Activated CD8-positive, alpha-beta memory T cell treated with anti-CD3 and anti-CD28 coated beads, Interleukin-2, amount 50 U/mL, for 1 hour (primary cell): Measurements from ENCODE around the gene TRMT61A.
"Not testable (repeated sequence)": the region's sequence is repeated elsewhere in the genome, so short reads cannot be mapped to it uniquely, and the experiment has no call there.

Source experiments
- DNase-seq: peaks from one replicate; pipeline ENCODE4 v3.0.0-alpha.2; 2020; ENCODE audit errors: extremely low read depth

Gene TRMT61A

DNA sequence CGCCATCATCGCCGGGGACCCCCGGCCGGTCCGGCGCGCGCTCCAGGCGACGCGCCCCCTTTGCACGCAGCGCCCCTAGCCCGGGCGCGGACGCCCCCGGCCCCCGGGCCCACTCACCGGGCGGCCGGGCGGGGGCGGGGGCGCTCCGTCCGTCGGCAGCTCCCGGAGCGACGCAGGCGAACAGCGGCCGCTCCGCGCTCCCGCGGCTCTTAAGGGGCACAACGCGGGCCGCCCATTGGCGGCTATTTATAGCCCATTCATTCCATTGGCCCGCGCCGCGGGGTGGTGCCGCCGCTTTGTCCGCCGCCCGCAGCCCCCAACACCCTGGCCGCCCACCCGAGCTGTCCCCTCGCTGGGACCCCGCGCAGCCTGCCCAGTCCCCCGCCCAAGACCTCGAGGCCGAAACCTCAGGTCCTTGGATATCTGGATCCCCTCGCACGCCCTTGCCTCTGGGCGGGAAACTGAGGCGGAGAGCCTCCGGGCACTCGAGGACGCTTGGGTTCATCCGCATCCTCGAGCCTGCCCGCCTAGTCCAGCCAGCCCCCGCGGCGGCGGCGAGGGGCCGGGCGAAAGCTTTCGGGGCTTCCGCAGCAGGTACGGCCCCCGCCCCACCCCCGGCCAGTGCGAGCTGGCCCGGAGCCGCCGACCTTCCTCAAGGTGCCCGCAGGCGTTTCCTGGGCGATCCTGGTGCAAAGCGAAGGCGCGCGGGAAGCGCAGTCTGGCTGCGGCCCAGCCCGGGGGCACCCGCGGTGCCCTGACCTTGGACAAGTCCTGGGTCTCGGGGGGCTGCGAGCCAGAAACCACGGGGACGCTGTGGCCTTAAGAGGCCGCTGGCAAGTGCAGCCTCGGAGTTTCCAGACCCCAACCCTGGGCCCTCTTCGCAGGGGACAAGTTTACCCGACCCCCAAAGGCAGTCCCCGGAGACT lies 6.1 kb upstream of the TRMT61A start, which contains the start of gene CKB:
Gene CKB (minus strand): TSS at position 182 of the 926 bp plus-strand sequence. CDS start 337 bp downstream, outside the sequence.
- no peak for DNase-seq

DNA sequence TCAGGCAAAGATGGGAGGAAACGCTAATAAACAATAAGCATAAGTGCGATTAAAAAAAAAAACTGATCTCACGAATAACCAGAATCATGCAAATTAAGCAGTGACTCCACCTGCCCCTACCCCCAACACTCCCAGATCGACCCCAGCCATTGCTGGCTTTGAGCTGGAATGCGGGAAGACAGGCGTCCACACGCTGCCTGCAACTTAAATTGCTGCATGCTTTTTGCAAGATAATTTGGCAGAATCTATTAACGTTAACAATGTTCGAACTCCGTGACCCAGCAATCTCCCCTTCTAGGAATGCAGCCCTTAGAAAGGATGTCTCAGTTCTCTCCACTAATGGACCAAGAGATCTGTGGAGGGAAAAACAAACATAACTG lies 5.4 kb upstream of the TRMT61A start:
- no peak for DNase-seq

DNA sequence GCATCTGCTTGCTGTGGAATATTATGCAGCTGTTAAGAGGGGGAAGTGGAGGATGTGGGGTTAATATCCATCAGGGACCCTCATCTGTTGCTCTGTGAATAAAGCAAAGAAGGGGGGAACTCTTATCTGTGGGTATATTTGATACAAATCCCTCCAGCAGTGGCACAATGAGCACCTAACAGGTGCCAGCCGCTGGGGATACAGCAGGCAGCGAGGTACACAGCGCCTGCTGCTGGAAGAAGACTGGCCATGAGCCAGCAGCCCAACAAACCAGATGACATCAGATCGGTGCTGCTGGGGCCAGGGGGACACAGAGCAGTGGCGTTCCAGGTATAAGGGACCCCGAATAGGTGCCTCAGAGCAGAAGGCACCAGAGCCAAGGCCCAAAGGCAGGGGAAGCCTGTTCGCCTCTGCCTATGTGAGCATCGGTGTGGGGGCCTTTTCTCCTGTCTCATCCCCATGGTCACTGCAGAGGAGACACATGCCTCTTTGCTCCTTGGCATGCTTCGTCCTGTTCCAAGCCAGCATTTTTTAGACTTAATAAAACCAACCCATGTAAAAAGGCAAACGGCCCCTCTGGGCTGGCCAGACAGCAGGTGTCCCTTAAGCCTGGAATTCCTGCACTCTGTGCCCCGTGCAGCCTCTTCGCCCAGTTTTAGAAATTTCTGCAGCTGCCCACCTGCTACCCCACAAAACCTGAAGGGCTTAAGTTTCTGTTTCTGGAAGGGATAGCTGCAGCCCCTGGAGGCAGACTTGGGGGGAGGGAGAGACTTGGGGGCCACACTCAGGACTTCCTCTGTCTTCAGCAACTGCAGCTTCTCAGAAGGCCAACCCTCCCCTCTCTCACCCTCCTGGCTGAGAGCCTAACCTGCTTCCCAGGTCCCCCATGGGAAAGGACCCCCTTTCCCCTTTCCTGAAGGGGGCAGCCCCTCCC lies 4.7 kb upstream of the TRMT61A start:
- DNase-seq = no peak

DNA sequence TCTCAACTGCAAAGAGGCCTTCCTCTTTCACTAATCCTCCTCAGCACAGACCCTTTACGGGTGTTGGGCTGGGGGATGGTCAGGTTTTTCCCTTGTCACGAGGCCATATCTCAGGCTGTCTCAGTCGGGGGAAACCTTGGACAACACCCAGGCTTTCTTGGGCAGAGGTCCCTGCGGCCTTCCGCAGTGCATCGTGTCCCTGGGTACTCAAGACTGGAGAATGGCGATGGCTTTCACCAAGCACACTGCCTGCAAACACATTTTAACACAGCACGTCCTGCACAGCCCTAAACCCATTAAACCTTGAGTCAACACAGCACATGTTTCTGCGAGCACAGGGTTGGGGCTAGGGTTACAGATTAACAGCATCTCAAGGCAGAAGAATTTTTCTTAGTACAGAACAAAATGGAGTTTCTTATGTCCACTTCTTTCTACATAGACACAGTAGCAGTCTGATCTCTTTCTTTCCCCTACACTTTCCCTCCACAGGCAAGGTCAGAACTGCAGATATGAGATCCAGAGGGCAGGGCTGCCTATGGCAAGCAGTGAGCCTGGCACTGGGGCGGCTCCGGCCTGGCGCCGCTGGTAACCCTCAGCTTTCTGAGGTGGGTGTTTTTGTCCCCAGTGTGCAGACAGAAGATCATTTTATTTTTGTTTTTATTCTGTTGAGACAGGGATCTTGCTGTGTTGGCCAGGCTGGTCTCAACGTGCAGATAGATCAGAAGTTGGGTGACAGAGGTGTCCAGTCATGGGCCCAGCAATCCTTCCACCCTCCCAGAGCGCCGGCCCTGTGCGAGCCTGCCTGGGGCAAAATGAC lies 3.4 kb upstream of the TRMT61A start:
- not testable (repeated sequence) for DNase-seq

DNA sequence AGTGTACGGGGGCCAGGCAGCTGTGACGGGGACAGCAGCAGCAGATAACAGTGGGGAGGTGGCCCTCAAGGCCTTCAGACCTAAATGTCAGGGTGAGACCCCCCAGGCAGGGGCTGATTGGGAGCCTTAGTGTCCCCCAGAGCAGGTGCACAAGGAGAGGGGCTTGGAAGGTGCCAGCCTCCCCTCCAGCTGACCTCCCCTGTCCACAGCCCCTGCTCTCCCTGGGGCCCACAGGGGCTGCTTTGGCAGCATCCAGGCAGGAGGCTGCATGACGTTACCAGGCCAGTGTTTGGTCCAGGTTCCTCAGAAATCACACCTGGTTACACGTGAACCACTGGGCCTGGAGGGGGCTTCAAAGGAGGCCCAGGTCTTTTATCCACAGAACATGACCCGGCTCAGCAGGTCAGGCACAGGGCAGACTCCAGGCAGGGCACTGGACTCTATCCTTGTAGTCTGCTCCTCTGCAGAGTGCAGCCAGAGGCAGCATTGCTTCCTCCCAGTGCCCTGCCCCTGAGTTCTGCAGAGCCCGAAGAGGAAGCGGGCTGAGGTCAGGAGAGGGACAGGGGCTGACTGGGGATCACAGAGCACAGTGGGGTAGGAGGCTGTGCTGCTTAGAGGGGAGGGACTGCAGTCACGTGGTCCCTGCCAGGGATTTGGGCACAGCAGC lies 2.6 kb upstream of the TRMT61A start:
- no peak for DNase-seq

- no peak for DNase-seq
Measured at GRCh38 chr14:103526914-103527248, 2.1 kb upstream of the TRMT61A start.

- no peak for DNase-seq
Measured at GRCh38 chr14:103527408-103528145, 1.4 kb upstream of the TRMT61A start.

DNA sequence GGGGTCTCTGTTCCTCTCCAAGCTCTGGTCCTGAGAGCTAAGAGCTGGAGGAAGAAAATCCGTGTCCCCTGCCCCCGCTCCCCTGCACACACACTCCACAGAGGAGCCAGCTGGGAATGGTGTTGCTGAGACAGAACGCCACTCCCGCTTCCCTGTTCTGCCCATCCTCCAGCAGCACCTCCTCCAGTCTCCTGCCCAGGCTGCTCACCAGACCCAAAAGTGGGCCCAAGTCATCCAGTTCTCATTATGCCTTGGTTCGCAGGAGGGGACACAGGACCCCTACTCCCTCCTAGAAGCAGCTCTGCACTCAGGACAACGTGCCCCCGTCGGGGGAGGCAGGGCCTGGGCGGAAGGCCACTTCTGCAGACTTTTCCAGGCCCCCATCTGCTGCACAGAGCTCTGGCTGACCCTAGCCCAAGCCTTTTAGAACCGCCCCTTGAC lies 830 bp upstream of the TRMT61A start:
- no peak for DNase-seq

DNA sequence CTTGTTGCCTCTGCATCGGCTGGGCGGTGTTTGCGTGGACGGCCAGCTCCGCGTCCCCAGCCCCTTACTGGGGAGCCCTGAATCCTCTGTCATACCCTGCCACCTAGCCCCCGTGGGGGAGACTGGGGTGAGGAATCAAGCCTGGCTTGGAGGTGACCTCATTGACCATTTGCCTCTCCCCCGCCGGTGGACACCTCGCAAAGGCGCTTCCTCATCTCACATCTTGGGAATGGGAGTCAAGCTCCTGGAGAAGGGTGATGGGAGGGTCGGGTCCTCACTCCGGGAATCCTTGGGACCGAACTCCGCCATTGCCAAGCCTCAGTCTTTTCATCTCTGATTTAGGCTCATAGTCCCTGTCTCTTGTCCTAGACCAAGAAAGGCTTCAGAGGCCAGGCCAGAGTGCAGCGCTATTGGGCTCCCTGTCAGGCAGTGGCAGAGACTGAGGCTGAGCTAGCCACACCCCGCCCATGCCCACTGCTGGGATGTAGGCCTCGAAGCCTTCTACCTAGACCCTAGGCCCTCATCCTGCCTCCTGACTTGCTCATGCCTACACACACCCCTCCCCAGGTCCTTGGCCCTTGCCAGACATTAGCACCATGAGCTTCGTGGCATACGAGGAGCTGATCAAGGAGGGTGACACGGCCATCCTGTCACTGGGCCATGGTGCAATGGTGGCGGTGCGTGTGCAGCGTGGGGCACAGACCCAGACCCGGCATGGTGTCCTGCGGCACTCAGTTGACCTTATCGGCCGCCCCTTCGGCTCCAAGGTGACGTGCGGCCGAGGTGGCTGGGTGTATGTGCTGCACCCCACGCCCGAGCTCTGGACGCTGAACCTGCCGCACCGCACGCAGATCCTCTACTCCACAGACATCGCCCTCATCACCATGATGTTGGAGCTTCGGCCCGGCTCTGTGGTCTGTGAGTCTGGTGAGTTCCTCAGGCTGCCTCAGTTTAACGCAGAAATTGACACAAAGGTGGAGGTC lies 678 bp downstream of the TRMT61A start:
- DNase-seq = no peak

DNA sequence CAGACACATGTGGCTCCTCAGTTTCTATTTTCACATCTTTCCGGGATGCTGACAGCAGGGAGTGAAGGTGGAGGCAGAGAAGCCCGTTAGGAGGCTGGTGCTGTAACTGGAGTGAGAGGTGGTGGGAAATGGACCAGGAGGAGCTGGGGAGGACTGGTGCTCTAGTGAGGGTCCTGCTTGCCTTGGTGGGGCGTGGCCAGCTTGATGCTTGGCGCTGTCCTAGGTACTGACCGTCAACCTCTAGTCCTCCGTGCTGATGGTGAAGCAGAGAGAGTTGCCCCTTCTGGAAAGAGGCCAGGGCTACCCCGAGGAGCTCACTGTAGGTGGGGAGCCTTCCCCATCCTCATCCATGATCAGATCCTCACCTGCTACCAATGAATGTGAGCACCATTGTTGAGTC lies 1.4 kb downstream of the TRMT61A start:
- no peak for DNase-seq

- DNase-seq = no peak
Measured at GRCh38 chr14:103530831-103531230, 1.8 kb downstream of the TRMT61A start.

GRCh38 chr14:103531421-103532215 lies 2.6 kb downstream of the TRMT61A start:
- DNase-seq = no peak

DNA sequence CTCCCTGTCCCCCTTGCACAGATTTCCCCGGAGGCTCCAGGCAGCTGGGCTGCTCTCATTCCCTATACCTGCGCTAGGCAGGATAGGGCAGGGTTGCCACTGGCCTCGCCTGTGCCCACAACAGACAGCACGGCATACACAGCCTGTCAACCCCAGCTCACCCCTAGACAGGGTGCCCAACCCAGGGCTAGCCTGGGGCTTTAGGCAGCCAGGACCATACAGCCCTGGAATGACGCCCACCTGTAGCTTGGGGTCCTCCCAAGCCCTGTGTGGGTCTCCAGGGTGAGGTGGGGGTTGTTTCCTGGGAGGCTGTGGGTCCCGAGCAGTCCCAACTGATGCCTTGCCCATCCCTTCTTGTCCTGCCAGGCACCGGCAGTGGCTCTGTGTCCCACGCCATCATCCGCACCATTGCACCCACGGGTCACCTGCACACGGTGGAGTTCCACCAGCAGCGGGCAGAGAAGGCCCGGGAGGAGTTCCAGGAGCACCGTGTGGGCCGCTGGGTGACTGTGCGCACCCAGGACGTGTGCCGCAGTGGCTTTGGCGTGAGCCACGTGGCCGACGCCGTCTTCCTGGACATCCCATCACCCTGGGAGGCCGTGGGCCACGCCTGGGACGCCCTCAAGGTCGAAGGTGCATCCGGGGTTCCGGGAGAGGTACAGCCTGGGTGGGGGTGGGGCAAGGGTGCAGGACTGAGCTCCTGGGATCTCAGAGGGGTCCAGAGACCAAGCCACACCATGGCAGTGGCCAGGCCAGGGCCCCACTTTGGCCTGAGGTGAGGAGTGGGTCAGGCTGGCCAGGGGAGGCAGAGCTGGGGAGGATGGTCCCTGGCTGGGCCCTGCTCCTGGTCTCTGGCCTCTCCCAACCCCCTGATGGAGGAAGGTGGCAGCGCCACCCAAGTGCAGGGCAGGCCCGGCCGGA lies 3.5 kb downstream of the TRMT61A start:
- no peak for DNase-seq

DNA sequence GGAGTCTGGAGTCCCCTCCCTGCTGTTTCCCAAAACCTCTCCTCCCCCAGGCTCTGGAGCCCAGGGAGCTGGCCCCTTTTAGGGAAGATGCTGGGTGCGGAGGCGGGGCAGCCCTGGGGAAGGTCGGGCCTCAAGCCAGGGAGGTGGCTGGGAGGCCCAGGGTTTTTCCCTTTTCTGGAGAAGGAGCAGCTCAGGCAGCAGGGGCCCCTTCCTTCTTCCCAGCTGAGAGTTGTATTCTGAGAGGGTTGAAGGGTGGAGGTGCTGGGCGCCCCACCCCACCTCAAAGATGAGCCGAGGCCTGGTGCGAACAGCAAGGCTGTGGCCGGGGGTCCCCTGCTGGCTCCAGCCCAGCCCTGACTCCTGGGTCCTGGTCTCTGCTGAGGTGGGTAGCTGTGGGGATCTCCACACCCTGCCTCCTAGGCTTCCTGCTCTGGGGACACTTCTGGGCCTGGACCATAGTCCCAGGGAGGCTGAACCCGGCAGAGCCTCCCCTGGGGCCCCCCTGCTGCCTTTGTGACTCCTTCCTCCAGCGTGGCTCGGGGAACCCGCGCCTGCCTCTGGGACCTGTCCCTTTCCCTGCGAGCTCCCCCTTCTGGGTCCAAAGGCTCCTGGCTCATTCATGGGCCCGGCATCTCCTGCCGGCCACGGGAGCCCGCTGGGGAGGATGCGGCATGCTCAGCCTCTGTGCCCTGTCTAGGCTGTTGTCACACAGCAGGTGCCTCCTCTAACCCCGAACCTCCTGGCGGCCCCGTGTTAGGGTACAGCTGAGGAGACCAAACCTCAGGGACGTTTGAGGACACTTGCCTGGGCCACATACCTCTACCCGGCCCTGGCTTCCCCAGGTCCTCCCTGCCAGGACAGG lies 4.4 kb downstream of the TRMT61A start:
- no peak for DNase-seq

DNA sequence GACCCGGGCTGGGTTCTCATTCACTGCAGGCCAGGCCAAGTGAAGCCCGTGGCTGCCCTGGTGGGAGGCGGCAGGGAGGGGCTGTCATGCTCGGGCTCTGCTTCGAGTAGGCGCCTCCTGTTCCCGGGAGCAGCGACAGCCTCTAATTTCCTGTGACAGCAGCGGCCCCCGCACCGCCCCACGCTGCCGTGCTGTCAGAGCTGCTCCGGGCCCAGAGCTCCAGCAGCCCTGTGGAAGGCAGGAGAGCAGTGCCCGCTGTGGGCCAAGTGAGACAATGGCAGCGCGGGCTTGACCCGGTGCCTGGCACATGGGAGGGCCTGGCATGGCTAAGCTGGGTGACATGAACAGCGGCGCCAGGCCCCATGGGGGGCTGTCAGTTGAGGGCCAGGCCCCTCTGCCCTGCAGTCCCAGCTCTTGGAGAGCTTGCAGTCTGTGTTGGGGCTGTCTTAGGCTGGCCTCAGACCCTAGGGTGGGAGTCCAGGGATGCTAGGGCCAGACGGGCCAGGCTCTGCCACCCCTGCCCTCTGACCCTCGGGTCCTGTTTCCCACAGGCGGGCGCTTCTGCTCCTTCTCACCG lies 5.1 kb downstream of the TRMT61A start:
- DNase-seq = no peak

GRCh38 chr14:103534576-103535061 lies 5.6 kb downstream of the TRMT61A start:
- DNase-seq = no peak
